Right renal cortex interstitium (tissue), 3 donors: Measurements from ENCODE around the gene TREX2. TPM values are rescaled to one million over a fixed set of nuclear protein-coding genes. Genes with fewer than 3 reads are reported as not detected.

Experiments
- polyA plus RNA-seq, 3 donors: library from polyadenylated mRNA; unstranded; fragments of 120-200 nt; gene quantifications; one replicate each; pipeline ENCODE4 v1.2.1, GENCODE V29; 2013; ENCODE audit not compliant: insufficient read length in 3 of 3

The TREX2 gene
- polyA plus RNA-seq, 3 donors: 0.21 to 0.24 (median 0.24) TPM

Other genes starting within 250 kb of the TREX2 start
- gene PNMA6F, start 124.3 kb downstream of the TREX2 start, polyA plus RNA-seq: under 1 TPM; 0.04 to 0.12 (median 0.10) TPM
- 10 to 100 TPM; 18.5 to 19.4 (median 18.8) TPM for gene ZNF275, start 111.9 kb downstream of the TREX2 start, polyA plus RNA-seq
- not detected for gene PNMA6E, start 44.7 kb downstream of the TREX2 start, polyA plus RNA-seq
- gene ZFP92, start 34.6 kb downstream of the TREX2 start, polyA plus RNA-seq: under 1 TPM; 0.75 to 0.98 (median 0.80) TPM
- 10 to 100 TPM; 21.1 to 25.3 (median 22.8) TPM for gene HAUS7, start 24.5 kb upstream of the TREX2 start, polyA plus RNA-seq
- gene BGN, start 48.9 kb upstream of the TREX2 start, polyA plus RNA-seq: 100 to 1,000 TPM; 144 to 189 (median 175) TPM
- gene ATP2B3, start 71.6 kb upstream of the TREX2 start, polyA plus RNA-seq: under 1 TPM; 0.11 to 0.24 (median 0.14) TPM
- gene CCNQ, start 153.1 kb upstream of the TREX2 start, polyA plus RNA-seq: 10 to 100 TPM; 17.2 to 19.6 (median 18.7) TPM
- 10 to 100 TPM; 37.8 to 46.1 (median 41.7) TPM for gene DUSP9, start 201.1 kb upstream of the TREX2 start, polyA plus RNA-seq
- 1 to 10 TPM; 4.8 to 7.0 (median 5.6) TPM for gene PNCK, start 227.8 kb upstream of the TREX2 start, polyA plus RNA-seq
- gene SLC6A8, start 241.9 kb upstream of the TREX2 start, polyA plus RNA-seq: 10 to 100 TPM; 39.9 to 47.3 (median 40.5) TPM